ENCODE measurements around the gene FAF2. TPM values are rescaled to one million over a fixed set of nuclear protein-coding genes. Genes with fewer than 3 reads are reported as not detected.
A peak's percentile ranks its signal among the peaks of the same experiment; 100 is the strongest.

FAF2 gene
- total RNA-seq, 1 experiment from 2014 or later, result 32.9 TPM

GRCh38 chr5:176503496-176503895, 55.3 kb downstream of the FAF2 start:
- CTCF ChIA-PET, result no interaction called here

GRCh38 chr5:176507911-176508310, 59.7 kb downstream of the FAF2 start:
- H3K4me3 Mint-ChIP-seq, result no peak overlapping the region
- ATAC-seq, result no peak
- H3K27me3 Mint-ChIP-seq (ENCODE audit: low read depth), result no peaks in the 10 kb centered on the region
- no peaks in the 10 kb centered on the region for H3K4me1 Mint-ChIP-seq
- no peak for DNase-seq (ENCODE audit: low spot score)
- TF ChIP-seq FOXJ3 (CRISPR knock-in tag; IDR thresholded peaks at IDR 0.05; ENCODE audit: borderline replicate concordance), result no peak
- no peak for TF ChIP-seq CTCF (IDR thresholded peaks at IDR 0.05)
- no peak for TF ChIP-seq MYBL2 (CRISPR knock-in tag; IDR thresholded peaks at IDR 0.05)
- TF ChIP-seq SMAD3 (CRISPR knock-in tag; IDR thresholded peaks at IDR 0.05; ENCODE audit: borderline replicate concordance), result no peak
- no peak for TF ChIP-seq NR1H2 (CRISPR knock-in tag; IDR thresholded peaks at IDR 0.05)
- no peak for TF ChIP-seq NFYB (CRISPR knock-in tag; conservative IDR thresholded peaks at IDR 0.05; ENCODE audit: low read depth)
- no peak for TF ChIP-seq JUN (CRISPR knock-in tag; IDR thresholded peaks at IDR 0.05)
- TF ChIP-seq NR3C1 (CRISPR knock-in tag; conservative IDR thresholded peaks at IDR 0.05; ENCODE audit: low read depth), result no peak
- TF ChIP-seq ZNF396 (CRISPR knock-in tag; IDR thresholded peaks at IDR 0.05; ENCODE audit: borderline replicate concordance), result no peak
- no peak for TF ChIP-seq FOXP1 (CRISPR knock-in tag; IDR thresholded peaks at IDR 0.05; ENCODE audit: borderline replicate concordance)
- TF ChIP-seq NR2C2 (CRISPR knock-in tag; IDR thresholded peaks at IDR 0.05), result no peak
- POLR2A ChIA-PET, result no interaction called here
- H3K36me3 Mint-ChIP-seq, result peaks cover 45% of the 10 kb centered on the region
- H3K27ac Mint-ChIP-seq, result peak overlapping the region; percentile 1; the same call in 1 of the 2 replicates
- CTCF ChIA-PET, result no interaction called here
- H3K9me3 Mint-ChIP-seq, result no peaks in the 10 kb centered on the region

More at GRCh38 chr5:176503496-176503895, 55.3 kb downstream of the FAF2 start:
- DNase-seq (ENCODE audit: low spot score) (no peak), ATAC-seq (no peak)
- Mint-ChIP-seq H3K4me1 (no peaks in the 10 kb centered on the region), H3K9me3 (no peaks in the 10 kb centered on the region), H3K27ac (no peak overlapping the region), H3K27me3 (ENCODE audit: low read depth) (no peaks in the 10 kb centered on the region), H3K4me3 (no peak overlapping the region), H3K36me3 (peaks cover 69% of the 10 kb centered on the region)
- POLR2A ChIA-PET, result no interaction called here
- TF ChIP-seq NR2C2 (CRISPR knock-in tag; IDR thresholded peaks at IDR 0.05) (no peak), ZNF138 (CRISPR knock-in tag; conservative IDR thresholded peaks at IDR 0.05) (no peak), ZBTB43 (CRISPR knock-in tag; IDR thresholded peaks at IDR 0.05) (no peak), ZMAT4 (CRISPR knock-in tag; IDR thresholded peaks at IDR 0.05) (no peak), JUN (CRISPR knock-in tag; IDR thresholded peaks at IDR 0.05) (no peak), HMGXB4 (CRISPR knock-in tag; IDR thresholded peaks at IDR 0.05) (no peak), TCF7 (CRISPR knock-in tag; IDR thresholded peaks at IDR 0.05; ENCODE audit: low read depth) (no peak), ZBTB21 (CRISPR knock-in tag; IDR thresholded peaks at IDR 0.05; ENCODE audit: borderline replicate concordance) (no peak), E2F5 (CRISPR knock-in tag; IDR thresholded peaks at IDR 0.05) (no peak), ELF4 (CRISPR knock-in tag; IDR thresholded peaks at IDR 0.05; ENCODE audit: low read depth) (no peak)
